Activated CD8-positive, alpha-beta memory T cell treated with anti-CD3 and anti-CD28 coated beads, Interleukin-2, amount 50 U/mL, for 24 hours (primary cell): ENCODE measurements around the gene ADAMTS2.
"Not testable (repeated sequence)": the region's sequence is repeated elsewhere in the genome, so short reads cannot be mapped to it uniquely, and the experiment has no call there.

Experiments used
- DNase-seq: peaks from one replicate; pipeline ENCODE4 v3.0.0-alpha.2; 2020; ENCODE audit errors: extremely low read depth

The ADAMTS2 gene

DNA sequence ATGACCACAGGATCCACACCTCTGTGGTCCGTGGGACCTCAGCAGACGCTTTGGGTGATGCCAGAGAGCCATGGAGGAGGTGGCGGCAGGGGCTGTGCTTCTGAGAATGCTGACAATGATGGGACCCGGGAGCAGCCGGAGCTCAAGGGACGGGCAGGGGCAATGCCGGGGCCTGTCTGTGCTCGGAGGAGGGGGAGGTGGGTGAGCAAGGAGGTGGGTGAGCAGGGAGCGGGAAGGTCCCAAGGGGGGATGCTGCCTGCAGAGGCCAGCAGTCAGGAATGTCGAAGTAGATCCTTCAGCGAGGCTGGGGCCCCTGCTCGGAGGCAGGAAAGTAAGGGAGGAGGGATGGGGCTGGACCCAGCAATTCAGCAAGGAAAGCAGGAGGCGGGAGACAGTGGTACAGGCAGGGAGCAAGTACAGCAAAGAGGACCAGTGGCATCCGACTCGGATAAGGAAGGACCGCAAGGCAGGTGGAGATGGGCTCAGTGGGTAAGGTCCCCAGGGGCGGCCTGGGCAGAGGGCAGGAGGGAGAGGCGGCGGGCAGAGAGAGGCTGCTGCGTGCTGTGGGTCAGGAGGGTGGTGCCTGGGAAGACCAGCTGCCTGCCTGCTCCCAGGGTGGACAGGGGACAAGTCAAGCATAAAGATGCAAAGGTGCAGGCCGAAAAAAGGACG, 49.0 kb downstream of the ADAMTS2 start:
- no peak for DNase-seq

DNA sequence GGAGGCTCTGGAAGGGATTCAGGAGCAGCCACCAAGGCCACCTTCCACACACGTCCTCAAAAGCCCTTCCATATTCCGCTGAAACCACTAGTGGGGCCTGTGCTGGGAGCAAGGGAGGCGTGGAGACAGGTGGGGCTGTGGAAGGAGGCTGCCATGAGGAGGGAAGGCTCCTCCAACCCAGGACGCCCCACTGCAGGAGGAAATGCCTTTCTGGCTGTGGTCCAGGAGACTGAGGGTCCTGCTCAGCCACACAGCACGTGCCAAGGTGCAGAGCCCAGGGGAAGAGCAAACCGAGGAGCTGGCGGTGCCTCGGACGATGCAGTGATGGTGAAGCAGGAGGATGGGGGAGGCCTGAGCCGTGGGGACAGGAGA, 49.5 kb downstream of the ADAMTS2 start:
- DNase-seq: no peak

DNA sequence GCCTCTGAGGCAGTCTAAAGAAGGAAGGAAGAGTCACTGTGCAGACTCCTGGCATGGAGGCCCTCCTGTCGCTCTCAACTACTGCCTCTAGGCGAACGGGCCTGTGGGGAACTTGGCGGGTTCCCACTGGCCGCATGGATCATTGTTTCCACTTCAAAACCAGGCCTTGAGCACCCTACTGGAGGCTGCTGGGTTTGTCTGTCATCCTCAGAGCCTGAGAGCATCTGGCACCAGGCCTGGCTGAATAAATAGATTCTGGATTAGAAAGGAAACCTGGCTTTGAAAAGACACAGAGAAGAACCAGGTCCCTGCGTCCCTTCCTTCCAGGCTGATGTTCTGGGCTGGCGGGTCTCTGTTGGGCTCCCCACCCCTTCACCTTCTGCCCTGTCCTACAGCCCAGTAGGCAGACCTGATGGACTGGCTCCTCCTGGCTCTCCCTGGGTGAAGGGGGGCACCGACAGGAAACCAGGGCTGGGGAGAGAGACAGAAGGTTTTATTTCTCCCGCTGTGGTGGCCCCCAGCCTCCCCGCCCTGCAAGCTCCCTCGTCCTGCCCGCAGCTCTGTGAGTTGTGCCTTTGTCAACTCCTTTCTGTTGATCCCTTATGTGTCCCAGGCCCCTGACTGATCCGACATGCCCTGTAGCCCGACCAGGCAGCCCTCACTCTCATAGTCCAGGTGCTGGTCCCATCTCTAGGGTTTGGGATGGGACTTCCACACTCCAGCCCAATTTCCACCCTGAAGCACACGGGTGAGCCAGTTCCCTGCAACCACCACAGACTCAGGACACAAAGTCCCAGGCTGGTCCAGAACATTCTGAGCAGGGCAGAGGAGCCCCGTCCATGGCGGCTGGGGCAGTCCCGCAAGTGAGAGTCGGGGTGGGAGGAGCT, 50.1 kb downstream of the ADAMTS2 start:
- no peak for DNase-seq

DNA sequence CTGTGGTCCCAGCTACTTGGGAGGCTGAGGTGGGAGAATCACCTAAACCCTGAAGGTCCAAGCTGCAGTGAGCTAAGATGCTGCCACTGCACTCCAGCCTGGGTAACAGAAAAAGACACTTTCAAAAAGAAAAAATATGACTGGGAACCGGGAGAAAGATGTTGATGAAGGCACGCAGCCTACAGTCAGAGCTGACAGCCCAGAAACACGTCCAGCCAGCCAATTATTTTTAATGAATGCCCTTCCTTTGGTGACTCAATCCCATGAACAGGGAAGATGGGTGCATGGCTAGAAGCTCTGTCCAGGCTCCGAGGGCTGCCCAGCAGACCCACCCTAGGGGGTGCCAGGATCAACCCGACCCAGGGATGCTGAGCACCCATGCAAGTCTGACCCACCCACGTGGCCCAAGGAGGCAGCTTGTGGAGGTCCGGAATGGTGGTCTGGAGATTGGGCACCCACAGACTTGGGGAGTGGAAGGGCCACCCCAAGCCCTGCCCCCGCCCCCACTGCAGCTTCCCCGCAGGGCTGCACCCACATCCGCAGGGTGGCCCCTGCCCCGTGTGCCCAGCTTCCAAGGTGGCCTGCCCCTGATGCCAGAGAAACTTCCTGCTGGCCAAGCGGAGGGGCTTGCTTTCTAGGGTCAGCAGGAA, 51.0 kb downstream of the ADAMTS2 start:
- DNase-seq: no peak

DNA sequence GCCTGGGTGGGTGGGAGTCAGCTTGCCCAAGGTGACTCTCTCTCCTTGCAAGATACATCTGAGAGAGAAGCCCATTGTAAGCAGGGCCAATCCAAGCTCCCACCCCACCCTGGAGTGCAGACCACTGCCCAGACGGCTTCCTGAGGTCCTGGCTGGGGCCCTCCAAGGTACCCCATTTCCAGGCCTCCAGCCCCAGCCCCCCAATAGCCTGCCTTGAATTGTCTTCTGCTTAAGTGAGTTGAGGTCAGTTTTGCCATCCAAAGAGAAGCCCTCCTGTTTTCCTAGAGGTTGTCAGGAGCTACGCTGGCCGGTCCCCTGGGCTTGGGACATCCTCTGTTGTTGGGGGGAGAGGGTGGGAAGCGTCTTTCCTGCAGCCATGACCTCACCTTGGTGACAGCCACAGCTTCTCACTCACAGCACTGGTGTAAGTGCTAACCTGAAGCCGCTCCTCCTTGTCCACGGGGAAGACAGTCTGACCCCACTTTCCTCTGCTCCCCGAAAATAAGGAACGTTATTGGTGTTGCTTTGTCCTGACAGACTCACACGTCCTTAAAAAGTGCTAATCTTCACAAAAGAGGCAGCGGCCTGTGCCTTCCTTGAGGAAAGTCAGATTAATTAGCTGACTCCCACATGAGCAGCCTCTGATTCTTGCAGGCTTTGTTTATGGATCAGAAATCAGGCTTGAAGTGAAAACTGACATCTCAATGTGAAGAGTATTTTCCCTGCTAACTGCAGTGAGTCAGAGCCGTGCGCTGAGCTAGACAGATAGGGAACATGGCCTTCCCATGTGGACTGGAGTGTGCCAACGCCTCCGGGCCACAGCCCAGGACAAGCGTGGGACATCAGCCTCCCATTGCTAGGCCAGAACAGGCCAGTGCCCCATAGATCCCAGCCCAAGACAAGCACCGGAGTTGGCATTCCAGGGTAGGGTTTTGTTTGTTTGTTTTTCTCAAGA, 52.3 kb downstream of the ADAMTS2 start:
- DNase-seq: no peak

DNA sequence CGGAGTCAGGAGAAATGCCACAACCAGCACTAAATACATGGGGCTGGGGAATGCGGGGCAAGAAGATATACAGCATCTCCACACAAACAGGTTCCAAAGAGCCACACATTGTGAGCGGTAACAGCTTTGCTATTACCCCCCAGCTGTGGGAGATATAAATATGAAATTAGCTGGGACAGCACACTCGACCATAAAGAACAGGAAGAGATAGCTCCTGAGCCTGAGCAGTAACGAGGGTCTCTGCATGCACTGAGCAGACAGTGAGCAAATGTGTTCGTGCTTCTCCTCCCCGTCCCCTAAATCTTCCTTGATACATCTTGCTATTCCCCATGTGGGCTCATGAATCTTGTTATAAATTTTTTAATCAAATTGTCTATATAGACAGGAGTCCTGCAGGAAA, 53.1 kb downstream of the ADAMTS2 start:
- no peak for DNase-seq

DNA sequence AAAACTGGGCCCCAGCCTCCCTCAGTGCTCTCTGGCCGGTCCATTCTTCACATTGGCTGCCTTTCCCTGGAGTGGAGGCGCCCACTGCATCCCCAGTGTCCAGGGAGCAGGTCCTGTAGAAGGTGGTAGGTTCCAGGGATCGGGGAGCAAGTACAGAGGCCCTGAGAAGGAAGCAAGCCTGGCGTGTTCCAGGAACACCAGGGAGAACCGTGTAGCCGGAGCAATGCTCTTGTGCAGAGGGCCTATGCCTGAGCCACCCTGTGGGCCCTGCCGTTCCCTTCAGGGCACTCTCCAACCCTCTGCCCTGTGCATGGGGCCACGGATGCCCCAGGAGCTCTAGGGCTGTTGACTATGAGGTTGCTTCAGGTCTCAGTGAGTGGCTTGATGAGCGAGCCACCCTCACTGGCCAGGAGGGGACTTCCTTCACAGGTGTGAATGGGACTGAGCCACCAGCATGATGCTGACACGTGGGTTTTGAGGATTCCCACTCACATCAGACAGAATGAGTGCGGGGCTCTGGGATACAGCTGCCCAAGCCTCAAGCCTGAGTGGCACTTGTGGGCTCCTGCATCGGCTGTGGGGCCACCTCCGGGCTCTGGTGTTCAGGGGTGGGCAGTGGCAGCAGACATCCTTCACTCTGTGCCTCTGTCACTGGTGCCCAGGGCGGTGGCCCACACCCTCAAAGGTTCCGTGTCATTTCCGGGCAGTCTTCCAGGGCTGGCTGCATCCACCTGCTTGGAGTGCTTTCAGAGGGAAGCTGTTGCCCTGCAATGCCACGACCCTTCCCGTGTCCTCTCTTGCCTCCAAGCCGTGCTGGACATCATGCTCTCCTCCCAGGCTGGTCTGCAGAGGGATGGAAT, 54.4 kb downstream of the ADAMTS2 start:
- DNase-seq: no peak

DNA sequence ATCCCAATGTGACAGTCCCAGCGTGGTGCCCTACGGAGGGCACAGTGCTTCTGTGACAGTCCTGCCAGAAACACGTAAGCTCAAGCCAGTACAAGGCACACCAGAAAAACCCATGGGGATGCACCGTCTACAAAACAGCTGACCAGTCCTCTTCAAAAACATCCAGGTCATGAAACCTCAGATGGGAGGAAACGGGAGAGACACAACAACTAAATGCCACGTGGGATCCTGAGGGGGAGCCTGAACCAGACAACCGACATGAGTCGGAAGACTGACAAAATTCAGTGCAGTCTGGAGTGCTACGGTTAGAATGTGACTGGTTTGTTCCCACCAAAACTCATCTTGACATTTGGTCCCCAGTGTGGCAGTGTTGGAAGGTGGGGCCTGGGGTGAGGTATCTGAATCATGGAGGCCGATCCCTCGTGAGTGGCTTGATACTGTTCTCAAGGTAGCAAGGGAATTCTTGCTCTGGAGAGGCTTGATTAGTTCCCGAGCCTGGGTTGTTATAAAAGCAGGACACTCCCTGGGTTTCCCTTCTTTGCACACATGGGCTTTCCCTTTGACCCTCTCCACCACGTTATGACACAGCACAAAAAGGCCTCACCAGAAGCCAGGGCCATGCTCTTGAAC, 55.4 kb downstream of the ADAMTS2 start:
- no peak for DNase-seq

DNA sequence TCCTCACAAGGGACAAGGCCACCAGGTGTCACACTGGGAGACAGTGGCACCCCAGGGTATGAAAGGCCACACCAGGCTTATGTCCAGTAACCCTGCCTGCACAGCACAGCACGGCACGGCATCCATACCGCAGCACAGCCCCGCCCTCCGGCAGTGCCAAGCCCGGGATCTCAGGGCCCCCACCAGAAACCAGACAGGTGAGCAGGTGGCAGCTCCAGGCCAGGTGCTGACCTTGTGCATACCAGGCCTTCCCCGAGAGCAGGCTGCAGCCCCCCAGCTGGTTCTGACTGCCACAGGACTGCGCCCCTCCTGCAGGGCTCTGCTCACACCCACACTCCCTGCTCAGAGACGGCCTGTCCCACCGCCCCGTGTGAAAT, 56.5 kb downstream of the ADAMTS2 start:
- DNase-seq: no peak

DNA sequence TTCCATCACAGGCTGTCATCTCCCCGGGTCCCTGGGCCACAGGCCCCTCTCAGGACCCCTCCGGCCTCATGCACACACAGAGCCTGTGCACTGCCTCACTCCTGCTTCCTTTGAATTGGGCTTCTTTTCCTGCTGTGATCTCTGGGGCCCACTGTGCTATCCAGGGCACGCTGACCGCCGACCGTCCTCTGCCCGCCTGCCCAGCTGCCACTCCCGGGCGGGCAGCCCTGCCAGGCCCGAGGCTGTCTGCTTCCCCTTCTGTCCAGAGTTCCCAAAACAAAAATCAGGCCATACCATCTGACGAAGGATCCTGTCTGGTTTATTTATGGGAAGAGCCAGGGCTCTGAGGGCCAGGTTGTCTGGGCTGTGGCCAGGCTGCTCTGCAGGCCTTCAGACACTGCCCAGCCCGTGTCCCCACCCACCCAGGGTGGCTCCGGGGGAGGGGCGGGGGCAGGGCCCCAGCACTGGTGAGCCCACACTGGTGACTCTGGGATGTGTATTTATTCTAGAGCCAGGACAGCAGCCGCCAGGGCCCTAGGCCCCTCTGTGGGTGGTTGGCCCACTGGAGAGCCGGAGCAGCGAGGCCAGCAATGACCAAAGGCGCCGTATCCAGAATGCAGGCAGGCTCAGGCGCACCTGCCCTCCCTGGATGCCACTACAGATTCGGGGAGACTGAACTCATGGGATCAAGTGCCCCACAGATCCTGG, 57.0 kb downstream of the ADAMTS2 start:
- no peak for DNase-seq

DNA sequence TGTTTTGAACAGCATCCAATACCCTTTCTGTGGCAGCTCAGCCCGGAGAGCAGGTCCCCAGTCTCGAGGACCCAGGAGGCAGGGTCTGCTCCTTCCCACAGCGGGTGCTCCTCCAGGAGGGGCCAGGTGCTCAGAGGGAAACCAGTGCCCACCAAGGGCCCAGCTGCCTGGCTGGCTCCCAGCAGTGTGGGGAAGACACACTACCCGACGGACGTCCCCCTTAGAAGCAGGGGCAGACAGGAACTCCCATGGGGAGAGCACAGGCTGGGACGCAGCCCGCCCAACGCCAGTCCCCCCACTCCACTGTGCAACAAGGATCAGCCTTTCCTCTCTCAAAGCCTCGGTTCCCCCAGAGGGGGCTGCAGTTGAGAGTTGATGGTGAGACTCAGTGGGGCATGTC, 57.6 kb downstream of the ADAMTS2 start:
- DNase-seq: no peak

DNA sequence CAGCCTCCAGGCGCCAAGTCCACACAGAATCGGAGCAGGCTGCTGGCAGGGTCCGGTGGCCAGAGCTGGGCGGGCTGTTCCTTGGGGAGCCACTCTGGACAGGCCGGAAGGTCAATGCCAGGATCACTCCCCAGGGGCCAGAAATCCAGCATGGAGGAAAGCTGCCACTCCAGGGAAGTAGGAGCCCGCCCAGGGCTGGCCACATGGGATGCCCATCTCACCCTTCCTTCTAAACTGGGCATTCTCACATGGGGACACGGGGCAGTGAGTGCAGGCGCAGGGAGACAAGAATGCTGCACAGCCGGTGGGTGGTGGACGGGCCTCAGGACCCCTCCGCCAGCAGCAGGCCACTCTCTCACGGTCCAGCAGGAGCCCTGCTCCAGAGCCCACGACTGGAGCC, 58.2 kb downstream of the ADAMTS2 start:
- no peak for DNase-seq

DNA sequence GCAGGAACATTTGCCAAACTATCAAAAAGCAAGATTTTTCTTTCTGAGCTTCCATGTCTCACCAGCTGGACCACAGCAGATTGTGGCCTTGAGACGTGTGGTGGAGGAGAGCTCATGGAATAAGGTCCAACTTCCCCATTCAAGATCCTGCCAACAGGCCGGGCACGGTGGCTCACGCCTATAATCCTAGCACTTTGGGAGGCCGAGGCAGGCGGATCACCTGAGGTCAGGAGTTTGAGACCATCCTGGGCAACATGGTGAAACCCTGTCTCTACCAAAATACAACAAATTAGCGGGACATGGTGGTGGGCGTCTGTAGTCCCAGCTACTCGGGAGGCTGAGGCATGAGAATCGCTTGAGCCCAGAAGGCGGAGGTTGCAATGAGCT, 59.5 kb downstream of the ADAMTS2 start:
- DNase-seq: not testable (repeated sequence)

DNA sequence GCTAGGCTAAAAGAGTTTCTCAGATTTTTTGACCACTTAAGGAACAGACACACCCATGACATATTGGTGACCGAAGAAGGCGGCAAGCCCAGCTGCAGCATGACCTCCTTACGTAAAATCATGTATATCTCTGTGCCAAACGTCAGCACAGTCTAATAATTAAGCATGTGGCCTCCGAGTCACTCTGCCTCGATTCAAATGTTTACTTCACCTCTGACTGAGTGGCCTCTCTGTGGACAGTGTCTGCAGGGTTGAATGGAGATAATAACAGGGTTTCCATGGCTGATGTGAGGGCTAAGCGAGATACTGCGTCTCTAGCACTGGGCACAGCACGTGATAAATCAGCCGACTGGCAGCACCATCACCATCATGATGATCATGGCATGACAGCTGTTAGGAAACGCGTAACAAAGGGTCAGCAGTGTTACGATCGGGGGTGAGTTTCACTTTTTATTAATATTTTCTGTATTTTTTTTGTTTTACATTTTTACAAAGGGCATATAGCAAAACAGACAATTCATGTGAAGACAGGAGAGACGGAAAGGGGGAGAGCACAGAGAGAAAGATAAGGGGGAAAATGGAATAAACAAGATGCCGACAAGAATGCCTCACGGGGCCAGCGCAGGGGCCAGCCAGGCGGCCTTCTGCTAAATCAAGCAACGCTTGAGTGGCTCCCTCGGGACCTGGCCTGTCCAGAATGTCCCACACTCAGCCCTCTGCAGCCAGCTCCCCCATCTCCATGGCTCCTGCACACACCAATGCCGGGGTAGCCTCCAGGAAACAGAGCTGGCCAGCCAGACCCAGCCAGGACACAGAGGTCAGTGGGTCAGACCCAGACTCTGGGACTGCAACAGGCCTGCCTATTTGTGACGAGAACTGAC, 60.3 kb downstream of the ADAMTS2 start:
- DNase-seq: no peak

DNA sequence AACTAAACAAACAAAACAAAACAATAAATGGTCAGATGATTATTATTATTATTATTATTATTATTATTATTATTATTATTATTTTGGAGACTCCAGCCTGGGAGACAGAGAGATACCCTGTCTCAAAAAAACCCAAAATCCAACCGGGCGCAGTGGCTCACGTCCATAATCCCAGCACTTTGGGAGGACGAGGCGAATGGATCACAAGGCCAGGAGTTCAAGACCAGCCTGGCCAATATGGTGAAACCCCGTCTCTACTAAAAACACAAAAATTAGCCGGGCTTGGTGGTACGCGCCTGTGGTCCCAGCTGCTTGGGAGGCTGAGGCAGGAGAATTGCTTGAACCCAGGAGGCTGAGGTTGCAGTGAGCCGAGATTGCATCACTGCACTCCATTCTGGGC, 61.4 kb downstream of the ADAMTS2 start:
- not testable (repeated sequence) for DNase-seq

DNA sequence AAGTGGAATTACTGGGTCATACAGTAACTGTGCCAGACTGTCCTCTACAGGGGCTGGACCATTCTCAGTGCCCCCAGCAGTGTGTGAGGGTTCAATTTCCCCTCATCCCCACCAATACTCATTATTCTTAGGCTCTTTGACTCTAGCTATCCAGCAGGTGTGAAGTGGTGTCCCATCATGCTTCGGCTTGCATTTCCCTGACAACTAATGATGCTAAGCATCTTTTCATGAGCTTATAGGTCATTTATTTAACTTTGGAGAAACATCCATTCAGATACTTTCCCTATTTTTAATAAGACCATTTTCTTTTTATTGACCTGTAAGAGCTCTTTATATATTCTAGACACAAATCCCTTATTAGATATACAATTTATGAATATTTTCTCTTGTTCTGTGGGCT, 63.6 kb downstream of the ADAMTS2 start:
- no peak for DNase-seq

DNA sequence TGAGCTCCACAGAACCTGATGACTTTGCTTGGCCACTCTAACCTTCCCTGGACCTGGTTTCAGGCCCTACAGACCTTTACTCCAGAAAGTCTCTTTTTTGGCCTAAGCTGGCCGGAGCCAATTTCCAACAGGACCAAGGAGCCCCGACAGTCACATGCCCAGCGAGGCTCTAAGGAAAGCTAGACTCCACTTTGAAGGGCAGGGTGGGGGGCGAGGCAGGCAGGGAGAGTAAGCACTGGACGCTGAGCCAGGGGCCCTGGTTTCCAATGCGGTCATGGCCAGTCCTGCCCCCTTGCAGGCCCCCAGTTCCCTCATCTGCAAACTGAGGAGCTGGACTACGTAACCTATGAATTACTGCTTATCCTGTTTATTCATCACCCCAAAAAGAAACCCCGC, 65.2 kb downstream of the ADAMTS2 start:
- no peak for DNase-seq

DNA sequence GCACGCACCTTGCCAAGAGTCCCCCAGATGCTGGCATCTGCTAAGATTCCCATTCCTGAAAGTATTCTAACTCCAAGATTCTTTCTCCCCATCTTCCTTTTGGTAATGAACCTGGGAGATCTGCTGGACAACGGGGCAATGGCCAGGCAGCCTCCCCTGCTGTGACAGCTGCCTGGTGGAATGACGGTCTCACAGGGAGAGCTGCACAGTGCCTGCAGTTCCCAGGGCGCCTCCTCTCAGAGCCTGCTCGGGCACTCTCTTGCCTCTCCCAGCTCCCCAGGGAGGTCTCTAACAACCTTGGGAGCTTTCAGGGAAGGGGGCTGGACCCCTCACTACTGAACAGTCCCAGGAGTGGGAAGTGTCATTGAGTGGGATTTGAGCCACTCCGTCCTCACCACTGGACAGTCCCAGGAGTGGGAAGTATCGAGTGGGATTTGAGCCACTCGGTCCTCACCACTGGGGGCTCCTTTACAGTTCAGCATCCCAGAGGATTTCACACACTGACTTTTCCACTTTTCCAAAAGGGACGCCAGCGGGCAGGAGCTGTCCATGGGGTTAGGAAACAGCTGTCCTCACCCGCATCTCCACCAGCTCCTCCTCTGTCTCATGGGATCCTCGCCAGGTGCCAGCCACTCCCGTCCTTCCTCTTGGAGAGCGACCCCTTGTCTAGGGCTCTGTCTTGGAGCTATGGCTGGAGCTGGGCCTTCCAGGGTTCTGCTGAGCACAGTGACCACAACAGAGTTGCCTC, 65.7 kb downstream of the ADAMTS2 start:
- no peak for DNase-seq
